H1 (cell line): Measurements from ENCODE around the gene TNIP1. TPM values are rescaled to one million over a fixed set of nuclear protein-coding genes. Genes with fewer than 3 reads are reported as not detected.

ENCODE experiments used
- CTCF ChIA-PET: fragments of 300-600 bp; sonication (Branson Sonifier 250); formaldehyde crosslinking; loops from one replicate; lab custom pipeline; 2021; ENCODE audit not compliant: partially characterized antibody; lab: Charles Lee
- POLR2A ChIA-PET: fragments of 300-600 bp; sonication (Branson Sonifier 250); formaldehyde crosslinking; loops from one replicate; lab custom pipeline; 2021; ENCODE audit warnings: inconsistent platforms; ENCODE audit not compliant: partially characterized antibody; lab: Charles Lee
- DNase-seq, 2 experiments: peaks; one replicate each; pipeline versions ENCODE4 v3.0.0 to v3.0.0-alpha.2; 2010 to 2022; ENCODE audit warnings: low spot score in 2 of 2, low read depth in 1 of 2, mixed read lengths in 1 of 2
- FAIRE-seq: peaks from 2 replicates; lab custom pipeline; 2011; peaks lifted over from hg19 to GRCh38; lab: Jason Lieb, UNC
- H2AFZ ChIP-seq: 2 replicates; pipeline ENCODE4 v1.8.1; 2012; ENCODE audit warnings: low read length, inconsistent platforms
- H2AK5ac ChIP-seq: 2 replicates; pipeline ENCODE4 v1.6.1; 2013; ENCODE audit warnings: low read depth, low read length
- H2BK120ac ChIP-seq: replicated peaks from 2 replicates; pipeline ENCODE3; 2013; ENCODE audit warnings: low read depth, low read length, inconsistent platforms
- H2BK12ac ChIP-seq: 2 replicates; pipeline ENCODE4 v1.6.1; 2013; ENCODE audit warnings: low read depth, low read length
- H2BK15ac ChIP-seq: 2 replicates; pipeline ENCODE4 v1.6.1; 2013; ENCODE audit warnings: low read length
- H2BK20ac ChIP-seq: 2 replicates; pipeline ENCODE4 v1.6.1; 2013; ENCODE audit warnings: low read length
- H2BK5ac ChIP-seq: 2 replicates; pipeline ENCODE4 v1.6.1; 2013; ENCODE audit warnings: low read depth, low read length
- H3K14ac ChIP-seq: 2 replicates; pipeline ENCODE4 v1.6.1; 2013; ENCODE audit warnings: inconsistent platforms; ENCODE audit not compliant: insufficient read length
- H3K18ac ChIP-seq: 2 replicates; pipeline ENCODE4 v1.6.1; 2013; ENCODE audit warnings: low read length; ENCODE audit errors: extremely low read depth
- H3K23ac ChIP-seq: 2 replicates; pipeline ENCODE4 v1.6.1; 2013; ENCODE audit warnings: inconsistent platforms; ENCODE audit not compliant: insufficient read length
- H3K23me2 ChIP-seq: 2 replicates; pipeline ENCODE4 v1.6.1; 2013; ENCODE audit warnings: low read depth, low read length
- H3K27ac ChIP-seq: 2 replicates; pipeline ENCODE4 v1.6.1; 2011; ENCODE audit warnings: low read depth, low read length, inconsistent platforms
- H3K27me3 ChIP-seq, 4 experiments: replicated peaks in 1 of 4; 1 replicate in 1 of 4; 2 replicates in 3 of 4; pipeline versions ENCODE4 v1.6.1 to v1.8.1; 2011 to 2013; ENCODE audit warnings: low read length in 3 of 4, mild to moderate bottlenecking in 3 of 4, inconsistent platforms in 2 of 4, mixed read lengths in 2 of 4, moderate library complexity in 1 of 4; ENCODE audit not compliant: control insufficient read depth in 3 of 4, insufficient read depth in 3 of 4; ENCODE audit errors: extremely low read depth in 1 of 4
- H3K36me3 ChIP-seq, 4 experiments: 2 replicates each; pipeline versions ENCODE4 v1.6.1 to v1.8.1; 2011 to 2013; ENCODE audit warnings: mild to moderate bottlenecking in 4 of 4, low read length in 3 of 4, moderate library complexity in 2 of 4, control low read depth in 1 of 4, inconsistent platforms in 1 of 4; ENCODE audit not compliant: insufficient read depth in 4 of 4, control insufficient read depth in 2 of 4
- H3K4ac ChIP-seq: replicated peaks from 2 replicates; pipeline ENCODE3; 2013; ENCODE audit warnings: low read length, low read depth, mixed read lengths, inconsistent platforms; ENCODE audit not compliant: insufficient read length
- H3K4me1 ChIP-seq, 4 experiments: replicated peaks in 1 of 4; 1 replicate in 1 of 4; 2 replicates in 3 of 4; pipeline versions ENCODE4 v1.6.1 to v1.8.1; 2011 to 2013; ENCODE audit warnings: low read length in 3 of 4, inconsistent platforms in 2 of 4, mixed read lengths in 1 of 4; ENCODE audit not compliant: insufficient read depth in 4 of 4, control insufficient read depth in 3 of 4
- H3K4me2 ChIP-seq, 2 experiments: 2 replicates each; pipeline versions ENCODE4 v1.6.1 to v1.8.1; 2011 to 2013; ENCODE audit warnings: low read depth in 2 of 2, low read length in 2 of 2, control low read depth in 1 of 2, inconsistent platforms in 1 of 2, mild to moderate bottlenecking in 1 of 2; ENCODE audit not compliant: insufficient read depth in 1 of 2
- H3K4me3 ChIP-seq, 4 experiments: fragments of 200-600, 300-600 bp in 1 of 4; sonication (generic), shearing (Covaris generic), sonication (Bioruptor Twin) in 1 of 4; 2 replicates each; pipeline versions ENCODE4 v1.5.1 to v1.8.1; 2011 to 2016; ENCODE audit warnings: low read length in 4 of 4, low read depth in 3 of 4, control low read depth in 2 of 4, inconsistent platforms in 2 of 4, mild to moderate bottlenecking in 2 of 4, mixed read lengths in 1 of 4, moderate library complexity in 1 of 4; ENCODE audit not compliant: insufficient read depth in 2 of 4; ENCODE audit errors: extremely low read depth in 1 of 4
- H3K56ac ChIP-seq: replicated peaks from 2 replicates; pipeline ENCODE3; 2013; ENCODE audit warnings: low read depth, mild to moderate bottlenecking, mixed read lengths, low read length, inconsistent platforms; ENCODE audit not compliant: insufficient read length
- H3K79me1 ChIP-seq: 2 replicates; pipeline ENCODE4 v1.6.1; 2013; ENCODE audit warnings: low read depth, low read length, control low read depth
- H3K79me2 ChIP-seq, 2 experiments: 2 replicates each; pipeline versions ENCODE4 v1.6.1 to v1.8.1; 2012 to 2013; ENCODE audit warnings: low read length in 2 of 2, mild to moderate bottlenecking in 2 of 2, inconsistent platforms in 1 of 2; ENCODE audit not compliant: insufficient read depth in 2 of 2, control insufficient read depth in 1 of 2
- H3K9ac ChIP-seq, 4 experiments: replicated peaks in 1 of 4; 1 replicate in 1 of 4; 2 replicates in 3 of 4; pipeline versions ENCODE4 v1.6.1 to v1.8.1; 2011 to 2013; ENCODE audit warnings: low read depth in 3 of 4, low read length in 3 of 4, control low read depth in 2 of 4, mild to moderate bottlenecking in 2 of 4, moderate library complexity in 2 of 4, inconsistent platforms in 1 of 4; ENCODE audit errors: extremely low read depth in 1 of 4
- H3K9me3 ChIP-seq, 2 experiments: 2 replicates each; pipeline versions ENCODE4 v1.6.1 to v1.8.1; 2012 to 2013; ENCODE audit warnings: mild to moderate bottlenecking in 2 of 2, moderate library complexity in 2 of 2, control low read depth in 1 of 2, inconsistent platforms in 1 of 2, low read depth in 1 of 2, low read length in 1 of 2, mixed read lengths in 1 of 2; ENCODE audit not compliant: insufficient read depth in 2 of 2
- H4K20me1 ChIP-seq, 2 experiments: replicated peaks in 1 of 2; 2 replicates each; pipeline versions ENCODE3 to v1.8.1; 2011 to 2013; ENCODE audit warnings: inconsistent platforms in 2 of 2, low read length in 2 of 2, mild to moderate bottlenecking in 1 of 2; ENCODE audit not compliant: insufficient read depth in 2 of 2, control insufficient read depth in 1 of 2
- H4K5ac ChIP-seq: 2 replicates; pipeline ENCODE4 v1.6.1; 2013; ENCODE audit warnings: low read length, low read depth, mixed read lengths, inconsistent platforms; ENCODE audit not compliant: insufficient read length
- H4K8ac ChIP-seq: 2 replicates; pipeline ENCODE4 v1.8.0; 2013; ENCODE audit warnings: mild to moderate bottlenecking, moderate library complexity, low read length, inconsistent platforms; ENCODE audit not compliant: insufficient read depth; ENCODE audit errors: extremely low read depth
- H4K91ac ChIP-seq: replicated peaks from 2 replicates; pipeline ENCODE3; 2013; ENCODE audit warnings: low read length, mixed read lengths, inconsistent platforms; ENCODE audit not compliant: insufficient read length
- ASH2L ChIP-seq: fragments of 200-600, 300-600 bp; sonication (generic); IDR thresholded peaks from one replicate; pipeline ENCODE4 v1.7.1; 2017; ENCODE audit warnings: low read length
- CHD2 ChIP-seq: IDR thresholded peaks from 2 replicates; pipeline ENCODE4 v1.6.1; 2012; ENCODE audit warnings: low read length, improper control_type of control experiment
- HDAC6 ChIP-seq: IDR thresholded peaks from one replicate; pipeline ENCODE4 v1.7.1; 2012; ENCODE audit warnings: low read depth, mild to moderate bottlenecking, inconsistent platforms, low read length, moderate library complexity
- KDM1A ChIP-seq: fragments of 200-600, 300-600 bp; sonication (generic); IDR thresholded peaks from 2 replicates; pipeline ENCODE4 v1.7.1; 2016; ENCODE audit warnings: mild to moderate bottlenecking, low read length, borderline replicate concordance
- RFX5 ChIP-seq: IDR thresholded peaks from 2 replicates; pipeline ENCODE4 v1.6.1; 2011; ENCODE audit warnings: low read depth, low read length, improper control_type of control experiment, borderline replicate concordance
- SIRT6 ChIP-seq: IDR thresholded peaks from one replicate; pipeline ENCODE4 v1.7.1; 2012; ENCODE audit warnings: low read length, inconsistent platforms
- SUZ12 ChIP-seq: fragments of 200-600 bp; sonication (generic); IDR thresholded peaks from 2 replicates; pipeline ENCODE4 v1.6.1; 2012; ENCODE audit warnings: mild to moderate bottlenecking, inconsistent platforms, low read length, moderate library complexity, mixed read lengths
- TBP ChIP-seq: IDR thresholded peaks from 2 replicates; pipeline ENCODE4 v1.6.1; 2011; ENCODE audit warnings: low read depth, low read length, improper control_type of control experiment
- WGBS, 2 experiments: shearing (Covaris generic) in 1 of 2; methylation state at CpG; one replicate each; pipeline versions ENCODE4 v1.1.6 to v1.1.7; 2013 to 2015; ENCODE audit warnings: low lambda C conversion rate in 2 of 2, mixed read lengths in 2 of 2, inconsistent platforms in 1 of 2, low coverage in 1 of 2, missing lambda C conversion rate in 1 of 2; ENCODE audit not compliant: insufficient replicate concordance in 2 of 2, insufficient coverage in 1 of 2, insufficient read length in 1 of 2; ENCODE audit errors: extremely low coverage in 1 of 2, missing lambda C conversion rate in 1 of 2; 5-methylcytosine and 5-hydroxymethylcytosine counted together
- polyA plus RNA-seq, 7 experiments: library from polyadenylated mRNA; depleted of rRNA in 3 of 7; stranded (reverse) in 5 of 7; unstranded in 2 of 7; fragments of >200 nt in 5 of 7; fragments of 200-250 nt in 2 of 7; gene quantifications; 1 replicate in 5 of 7; 2 replicates in 1 of 7; 4 replicates in 1 of 7; pipeline versions ENCODE4 v1.2.1 to v1.2.3, GENCODE V29; 2011 to 2013; ENCODE audit warnings: missing spikeins in 2 of 7, mixed read lengths in 2 of 7
- total RNA-seq: library from RNA; stranded (reverse); fragmentation: NEBNext Ultra II Directional; extraction: Animal tissue kit (Norgen Biotek cat#: 25700); gene quantifications from 2 replicates; pipeline ENCODE4 v1.2.1, GENCODE V29; 2021
- TF ChIP-seq, protein P1 (sequence below), 3 experiments: IDR thresholded peaks; 1 replicate in 2 of 3; 2 replicates in 1 of 3; pipeline versions ENCODE4 v1.5.1 to v1.6.1; 2011; ENCODE audit warnings: low read length in 3 of 3, mild to moderate bottlenecking in 3 of 3, inconsistent platforms in 2 of 3, low read depth in 1 of 3, moderate library complexity in 1 of 3; ENCODE audit not compliant: insufficient read depth in 1 of 3; ENCODE audit errors: control extremely low read depth in 1 of 3

TNIP1 gene
- total and polyA plus RNA-seq, 2 of the 8 experiments (the other 6 are each of a cell fraction or from before 2014, with no cell fraction given) = 14.2 to 31.9 TPM

- WGBS, 2 experiments = 81% methylated on average over 4 of the region's 4 CpGs; no CpG with 5 or more reads in 1 of the 2 experiments
- Histone ChIP-seq H3K79me2 (no peaks in the 10 kb centered on the region), H3K4ac (no peak overlapping the region), H2BK20ac (no peak overlapping the region), H2AK5ac (no peak overlapping the region), H3K56ac (no peak overlapping the region), H3K27me3 (no peaks in the 10 kb centered on the region), H3K4me1 (peaks cover 0 to 2% (median 0%) of the 10 kb centered on the region in 4 experiments; a peak in 3 of 7 replicates), H2AFZ (no peak overlapping the region), H3K4me3 (no peak overlapping the region), H3K18ac (no peak overlapping the region), H3K4me2 (no peak overlapping the region), H2BK120ac (no peak overlapping the region), H3K14ac (no peak overlapping the region), H3K36me3 (peaks cover 11 to 18% (median 16%) of the 10 kb centered on the region in 4 experiments; a peak in 7 of 8 replicates), H2BK12ac (no peak overlapping the region), H3K23ac (no peak overlapping the region), H4K20me1 (peaks cover 2 to 4% of the 10 kb centered on the region in 2 experiments), H4K8ac (no peak overlapping the region), H3K9ac (no peak overlapping the region), H2BK15ac (no peak overlapping the region), H4K5ac (no peak overlapping the region), H3K27ac (no peak overlapping the region), H3K9me3 (no peaks in the 10 kb centered on the region), H2BK5ac (no peak overlapping the region), H4K91ac (no peak overlapping the region), H3K23me2 (no peaks in the 10 kb centered on the region; the same call in 1 of the 2 replicates), H3K79me1 (no peaks in the 10 kb centered on the region)
- ChIA-PET CTCF (interaction anchor here (0.5 to 39.8 kb wide), 9 partner anchors 9 to 333 kb away, joined by 3 to 810 read pairs (median 6); partner anchors contain the start of gene ANXA6), POLR2A (interaction anchor here (1.0 to 1.4 kb wide), 3 partner anchors 13 to 28 kb away, joined by 3 to 5 read pairs (median 3); no protein-coding TSS in a partner anchor)
- DNase-seq = no peak
- FAIRE-seq = no peak
- TF ChIP-seq TBP (no peak), HDAC6 (no peak), CHD2 (no peak), ASH2L (no peak), RFX5 (no peak), SIRT6 (no peak), SUZ12 (no peak), KDM1A (no peak)
- TF ChIP-seq, protein P1, sequence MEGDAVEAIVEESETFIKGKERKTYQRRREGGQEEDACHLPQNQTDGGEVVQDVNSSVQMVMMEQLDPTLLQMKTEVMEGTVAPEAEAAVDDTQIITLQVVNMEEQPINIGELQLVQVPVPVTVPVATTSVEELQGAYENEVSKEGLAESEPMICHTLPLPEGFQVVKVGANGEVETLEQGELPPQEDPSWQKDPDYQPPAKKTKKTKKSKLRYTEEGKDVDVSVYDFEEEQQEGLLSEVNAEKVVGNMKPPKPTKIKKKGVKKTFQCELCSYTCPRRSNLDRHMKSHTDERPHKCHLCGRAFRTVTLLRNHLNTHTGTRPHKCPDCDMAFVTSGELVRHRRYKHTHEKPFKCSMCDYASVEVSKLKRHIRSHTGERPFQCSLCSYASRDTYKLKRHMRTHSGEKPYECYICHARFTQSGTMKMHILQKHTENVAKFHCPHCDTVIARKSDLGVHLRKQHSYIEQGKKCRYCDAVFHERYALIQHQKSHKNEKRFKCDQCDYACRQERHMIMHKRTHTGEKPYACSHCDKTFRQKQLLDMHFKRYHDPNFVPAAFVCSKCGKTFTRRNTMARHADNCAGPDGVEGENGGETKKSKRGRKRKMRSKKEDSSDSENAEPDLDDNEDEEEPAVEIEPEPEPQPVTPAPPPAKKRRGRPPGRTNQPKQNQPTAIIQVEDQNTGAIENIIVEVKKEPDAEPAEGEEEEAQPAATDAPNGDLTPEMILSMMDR (IDR thresholded peaks at IDR 0.05; ENCODE audit: control extremely low read depth in 1 of 3, insufficient read depth in 1 of 3, low read depth in 1 of 3, low read length in 3 of 3) = no peak
Measured at GRCh38 chr5:151128817-151129216, 48.0 kb upstream of the TNIP1 start.
